H1 (cell line): ENCODE data around the gene CENPX. TPM values are rescaled to one million over a fixed set of nuclear protein-coding genes. Genes with fewer than 3 reads are reported as not detected.

Source experiments
- BCL11A ChIP-seq, 2 experiments: IDR thresholded peaks; one replicate each; pipeline ENCODE4 v1.6.1; 2011; ENCODE audit warnings: low read depth in 2 of 2, low read length in 2 of 2, mild to moderate bottlenecking in 2 of 2
- EZH2 ChIP-seq: fragments of 200-600 bp; sonication (generic); IDR thresholded peaks from 2 replicates; pipeline ENCODE4 v1.7.1; 2012; ENCODE audit warnings: low read depth, mild to moderate bottlenecking, moderate library complexity, low read length, inconsistent platforms; ENCODE audit not compliant: severe bottlenecking
- NRF1 ChIP-seq: IDR thresholded peaks from 2 replicates; pipeline ENCODE4 v1.6.1; 2011; ENCODE audit warnings: mild to moderate bottlenecking, low read depth, low read length, improper control_type of control experiment
- SRF ChIP-seq: IDR thresholded peaks from 2 replicates; pipeline ENCODE4 v1.6.1; 2011; ENCODE audit warnings: mild to moderate bottlenecking, low read depth, low read length, moderate library complexity
- TAF1 ChIP-seq: IDR thresholded peaks from 2 replicates; pipeline ENCODE4 v1.6.1; 2011; ENCODE audit warnings: mild to moderate bottlenecking, low read depth, low read length
- TBP ChIP-seq: IDR thresholded peaks from 2 replicates; pipeline ENCODE4 v1.6.1; 2011; ENCODE audit warnings: low read depth, low read length, improper control_type of control experiment
- TEAD4 ChIP-seq: IDR thresholded peaks from 2 replicates; pipeline ENCODE4 v1.6.1; 2012; ENCODE audit warnings: low read depth, low read length, inconsistent platforms, mixed read lengths
- polyA plus RNA-seq, 7 experiments: library from polyadenylated mRNA; depleted of rRNA in 3 of 7; stranded (reverse) in 5 of 7; unstranded in 2 of 7; fragments of >200 nt in 5 of 7; fragments of 200-250 nt in 2 of 7; gene quantifications; 1 replicate in 5 of 7; 2 replicates in 1 of 7; 4 replicates in 1 of 7; pipeline versions ENCODE4 v1.2.1 to v1.2.3, GENCODE V29; 2011 to 2013; ENCODE audit warnings: missing spikeins in 2 of 7, mixed read lengths in 2 of 7
- total RNA-seq: library from RNA; stranded (reverse); fragmentation: NEBNext Ultra II Directional; extraction: Animal tissue kit (Norgen Biotek cat#: 25700); gene quantifications from 2 replicates; pipeline ENCODE4 v1.2.1, GENCODE V29; 2021
- TF ChIP-seq, protein P1 (sequence below): IDR thresholded peaks from 2 replicates; pipeline ENCODE4 v1.6.1; 2011; ENCODE audit warnings: low read length, improper control_type of control experiment

CENPX gene
- total and polyA plus RNA-seq, 2 of the 8 experiments (the other 6 are each of a cell fraction or from before 2014, with no cell fraction given) = 116 to 122 TPM

DNA sequence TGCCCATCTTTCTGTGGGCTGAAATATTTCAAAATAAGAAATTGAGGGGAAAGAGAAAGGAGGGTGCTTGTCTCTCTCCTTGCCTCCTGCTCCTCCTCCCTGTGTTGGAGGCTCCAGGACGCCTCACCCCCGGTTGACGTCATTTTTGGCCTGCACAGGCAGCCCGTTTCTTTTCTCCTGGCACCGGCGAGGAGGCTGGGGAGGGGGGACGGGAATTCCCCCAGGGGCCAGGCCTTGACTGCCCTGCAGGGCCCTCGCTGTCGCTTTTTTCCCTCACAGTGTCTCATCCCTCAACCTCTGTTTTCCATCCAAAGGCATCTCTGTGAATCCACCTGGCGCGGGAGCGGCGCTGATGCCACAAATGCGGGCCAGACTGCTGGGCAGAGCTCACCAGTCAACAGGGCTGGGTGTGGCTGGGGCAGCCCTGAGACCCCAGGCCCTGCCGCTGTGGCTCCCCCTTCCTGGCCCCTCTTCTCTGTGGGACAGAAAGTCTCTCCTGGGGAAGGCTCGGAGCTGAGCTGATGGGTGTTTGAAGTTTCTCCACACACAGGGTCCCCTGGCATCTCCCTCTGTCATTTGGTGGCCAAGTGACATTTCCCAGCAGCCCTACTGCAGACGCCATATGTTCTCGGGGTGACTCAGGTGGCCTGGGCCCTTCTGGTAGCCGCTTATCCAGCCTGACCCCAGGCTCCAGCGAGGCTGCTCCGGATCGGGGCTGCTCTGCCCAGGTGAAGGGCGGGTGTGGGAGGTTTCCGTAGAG is 16.0 kb downstream of the CENPX start (continued):
- TF ChIP-seq EZH2 = no peak
- TF ChIP-seq BCL11A (IDR thresholded peaks at IDR 0.05; ENCODE audit: low read depth in 2 of 2, low read length in 2 of 2) = no peak
- TF ChIP-seq SRF = no peak
- no peak for TF ChIP-seq TEAD4
- no peak for TF ChIP-seq TBP
- TF ChIP-seq NRF1 = no peak
- no peak for TF ChIP-seq TAF1
- TF ChIP-seq, protein P1, sequence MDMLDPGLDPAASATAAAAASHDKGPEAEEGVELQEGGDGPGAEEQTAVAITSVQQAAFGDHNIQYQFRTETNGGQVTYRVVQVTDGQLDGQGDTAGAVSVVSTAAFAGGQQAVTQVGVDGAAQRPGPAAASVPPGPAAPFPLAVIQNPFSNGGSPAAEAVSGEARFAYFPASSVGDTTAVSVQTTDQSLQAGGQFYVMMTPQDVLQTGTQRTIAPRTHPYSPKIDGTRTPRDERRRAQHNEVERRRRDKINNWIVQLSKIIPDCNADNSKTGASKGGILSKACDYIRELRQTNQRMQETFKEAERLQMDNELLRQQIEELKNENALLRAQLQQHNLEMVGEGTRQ = no peak
